ENCODE data around the gene APBB3.

- TF ChIP-seq CTCF (IDR thresholded peaks at IDR 0.05) (no peak), POLR2A (IDR thresholded peaks at IDR 0.05) (no peak), POLR2AphosphoS5 (IDR thresholded peaks at IDR 0.05; ENCODE audit: insufficient read depth in 1 of 2, low read depth in 1 of 2) (no peak)
These were observed 8.6 kb downstream of the APBB3 start for GRCh38 chr5:140555747-140556312.

Measured in vagina (tissue), 2 donors.